ENCODE measurements around the gene DLL1. TPM values are rescaled to one million over a fixed set of nuclear protein-coding genes. Genes with fewer than 3 reads are reported as not detected.

DLL1 gene
- total and polyA plus RNA-seq, 4 experiments from 2014 or later = 0.07 to 3.4 (median 1.7) TPM; not detected in 1

DNA sequence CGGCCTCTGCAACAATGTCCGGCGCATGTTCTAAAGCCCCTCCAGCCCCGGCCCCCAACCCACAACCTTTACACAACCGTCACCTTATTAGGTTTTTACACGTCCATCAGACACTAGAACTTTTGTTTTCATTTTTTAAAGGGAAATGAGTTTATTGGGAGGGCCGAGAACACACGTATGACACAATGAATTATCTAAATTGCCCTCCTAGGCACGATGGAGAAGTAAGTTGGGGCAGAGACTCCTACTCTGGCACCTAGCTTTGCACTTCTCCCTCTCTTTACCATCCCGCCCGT, 1.2 kb upstream of the DLL1 start:
- no peaks in the 10 kb centered on the region for H3K9me3 ChIP-seq (ENCODE audit: control insufficient read depth in 1 of 2, low read length in 2 of 2)
- H3K36me3 ChIP-seq (ENCODE audit: insufficient read depth, low read length) = no peaks in the 10 kb centered on the region
- CTCF ChIA-PET (ENCODE audit: partially characterized antibody) = interaction anchor here (0.7 to 6.2 kb wide), 15 partner anchors 12 to 503 kb away, joined by 3 to 31 read pairs (median 5); no protein-coding TSS in a partner anchor
- no peak for DNase-seq
- peak overlapping the region in 5 of 7 donors; percentile 7 to 84 (median 79) for H3K27ac Mint-ChIP-seq
- H3K4me1 Mint-ChIP-seq = peaks cover 28 to 53% (median 38%) of the 10 kb centered on the region in 4 donors
- no peak overlapping the region for H3K27ac ChIP-seq (ENCODE audit: low read depth, low read length)
- peak overlapping the region; percentile 86 to 98 (median 90) for H3K4me3 Mint-ChIP-seq
- peaks cover 48% of the 10 kb centered on the region for H3K27me3 ChIP-seq (ENCODE audit: insufficient read depth, low read length)
- POLR2A ChIA-PET (ENCODE audit: partially characterized antibody) = interaction anchor here (0.9 to 5.1 kb wide), 7 partner anchors 12 to 341 kb away, joined by 3 to 47 read pairs (median 8); partner anchors contain the start of gene FAM120B
- intact Hi-C loops (cut with micrococcal nuclease) = loop anchor here (1.0 to 5.0 kb wide), 4 partner anchors 14 to 205 kb away; partner anchors contain the start of gene FAM120B
- peaks cover 0 to 7% of the 10 kb centered on the region in 2 donors for H3K36me3 Mint-ChIP-seq
- peaks cover 67% of the 10 kb centered on the region for H3K4me1 ChIP-seq (ENCODE audit: insufficient read depth, low read length)
- peak overlapping the region in 1 of 2 donors; percentile 55 for H3K4me3 ChIP-seq (ENCODE audit: low read length in 2 of 2)
- H3K27me3 Mint-ChIP-seq = peaks cover 34 to 41% of the 10 kb centered on the region in 2 donors
- no peaks in the 10 kb centered on the region for H3K9me3 Mint-ChIP-seq

DNA sequence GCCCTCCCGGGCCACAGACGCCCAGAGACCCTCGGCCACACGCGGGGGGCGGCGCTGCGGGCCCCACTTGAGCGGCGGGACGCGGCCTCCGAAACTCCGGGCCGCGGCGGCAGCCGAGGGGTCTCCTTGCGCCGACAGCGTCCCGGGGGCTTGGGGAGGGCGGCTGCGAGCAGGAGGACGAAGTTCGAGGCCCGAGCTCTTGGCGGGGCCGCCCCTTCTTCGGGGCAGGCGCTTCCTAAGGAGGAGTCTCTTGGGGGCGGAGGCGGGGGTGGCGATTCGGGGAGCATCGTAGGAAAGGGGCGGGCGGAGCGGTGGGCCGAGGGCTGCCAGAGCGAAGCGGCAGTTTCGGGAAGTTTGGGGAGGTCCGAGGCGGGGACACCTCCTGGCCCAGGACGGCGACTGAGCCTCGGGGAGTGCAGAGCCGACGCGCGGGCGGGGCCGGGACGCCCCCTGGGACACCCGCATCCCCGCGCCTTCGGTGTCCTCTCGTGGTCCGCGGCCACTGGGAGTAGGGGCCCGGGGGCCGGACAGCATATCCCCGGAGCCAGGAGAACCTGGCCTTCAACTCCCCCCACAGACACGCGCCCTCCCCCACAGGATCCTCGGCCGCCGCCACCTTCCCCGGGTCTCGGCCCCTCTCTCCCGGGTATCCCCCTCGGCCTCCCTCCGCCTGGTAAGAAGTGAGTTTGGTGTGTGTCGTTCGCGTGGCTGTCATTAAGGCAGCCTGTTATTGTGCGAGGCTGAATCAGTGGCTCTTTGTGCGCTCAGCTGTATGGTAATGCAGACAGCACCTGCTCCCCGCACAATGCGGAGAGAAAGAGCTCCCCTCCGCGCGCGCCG, 613 bp upstream of the DLL1 start:
- peaks cover 28 to 53% (median 38%) of the 10 kb centered on the region in 4 donors for H3K4me1 Mint-ChIP-seq
- peak overlapping the region; percentile 88 to 98 (median 90) for H3K4me3 Mint-ChIP-seq
- POLR2A ChIA-PET (ENCODE audit: partially characterized antibody) = interaction anchor here (0.9 to 5.1 kb wide), 9 partner anchors 11 to 341 kb away, joined by 3 to 47 read pairs (median 8); partner anchors contain the start of gene FAM120B
- H3K36me3 Mint-ChIP-seq = peaks cover 0 to 7% of the 10 kb centered on the region in 2 donors
- H3K4me3 ChIP-seq (ENCODE audit: low read length in 2 of 2) = peak overlapping the region in 1 of 2 donors; percentile 55
- CTCF ChIA-PET (ENCODE audit: partially characterized antibody) = interaction anchor here (1.1 to 6.2 kb wide), 12 partner anchors 12 to 503 kb away, joined by 3 to 31 read pairs (median 5); no protein-coding TSS in a partner anchor
- no peaks in the 10 kb centered on the region for H3K36me3 ChIP-seq (ENCODE audit: insufficient read depth, low read length)
- H3K27me3 Mint-ChIP-seq = peaks cover 39 to 45% of the 10 kb centered on the region in 2 donors
- DNase-seq = peak; percentile 43 to 61 (median 43)
- H3K27ac Mint-ChIP-seq = peak overlapping the region; percentile 7 to 84 (median 75)
- no peaks in the 10 kb centered on the region for H3K9me3 ChIP-seq (ENCODE audit: control insufficient read depth in 1 of 2, low read length in 2 of 2)
- peaks cover 51% of the 10 kb centered on the region for H3K27me3 ChIP-seq (ENCODE audit: insufficient read depth, low read length)
- H3K4me1 ChIP-seq (ENCODE audit: insufficient read depth, low read length) = peaks cover 61% of the 10 kb centered on the region
- H3K27ac ChIP-seq (ENCODE audit: low read depth, low read length) = no peak overlapping the region
- H3K9me3 Mint-ChIP-seq = no peaks in the 10 kb centered on the region
- intact Hi-C loops (cut with micrococcal nuclease) = loop anchor here (1.0 to 5.0 kb wide), 4 partner anchors 15 to 204 kb away; partner anchors contain the start of gene FAM120B

DNA sequence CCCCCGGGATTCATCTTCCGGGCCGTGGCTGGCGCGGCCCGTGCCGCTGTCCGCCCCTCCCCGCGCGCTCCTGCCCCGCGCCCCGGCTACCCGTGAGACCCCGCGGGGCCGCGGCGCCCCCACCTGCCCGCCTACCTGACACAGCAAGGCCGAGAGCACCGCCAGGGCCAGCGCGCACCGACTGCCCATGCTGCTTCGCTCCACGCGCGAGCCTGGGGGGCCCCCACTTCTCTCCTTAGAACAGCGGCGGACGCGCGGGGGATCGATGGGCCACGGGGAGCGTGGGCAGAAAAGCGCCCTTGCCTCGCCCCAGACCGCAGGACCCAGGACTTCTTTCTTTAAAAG, 955 bp downstream of the DLL1 start:
- Histone ChIP-seq H3K27ac (ENCODE audit: low read depth, low read length) (no peak overlapping the region), H3K27me3 (ENCODE audit: insufficient read depth, low read length) (peaks cover 45% of the 10 kb centered on the region), H3K36me3 (ENCODE audit: insufficient read depth, low read length) (no peaks in the 10 kb centered on the region), H3K4me1 (ENCODE audit: insufficient read depth, low read length) (peaks cover 50% of the 10 kb centered on the region), H3K4me3 (ENCODE audit: low read length in 2 of 2) (peak overlapping the region; percentile 36 to 50), H3K9me3 (ENCODE audit: control insufficient read depth in 1 of 2, low read length in 2 of 2) (no peaks in the 10 kb centered on the region)
- H3K4me3 Mint-ChIP-seq = peak overlapping the region; percentile 88 to 94 (median 90)
- peaks cover 41 to 47% of the 10 kb centered on the region in 2 donors for H3K27me3 Mint-ChIP-seq
- peaks cover 24 to 45% (median 34%) of the 10 kb centered on the region in 4 donors for H3K4me1 Mint-ChIP-seq
- CTCF ChIA-PET (ENCODE audit: partially characterized antibody) = interaction anchor here (0.9 to 6.2 kb wide), 6 partner anchors 10 to 458 kb away, joined by 3 to 31 read pairs (median 4); no protein-coding TSS in a partner anchor
- intact Hi-C loops (cut with micrococcal nuclease) = loop anchor here (5.0 kb wide), 2 partner anchors 143 to 203 kb away; no protein-coding TSS in a partner anchor
- POLR2A ChIA-PET (ENCODE audit: partially characterized antibody) = interaction anchor here (0.9 to 5.1 kb wide), 5 partner anchors 9 to 565 kb away, joined by 3 to 47 read pairs (median 22); partner anchors contain the start of gene FAM120B
- peaks cover 0 to 7% of the 10 kb centered on the region in 2 donors for H3K36me3 Mint-ChIP-seq
- H3K27ac Mint-ChIP-seq = peak overlapping the region in 2 of 7 donors; percentile 63 to 72
- DNase-seq = no peak
- H3K9me3 Mint-ChIP-seq = no peaks in the 10 kb centered on the region

DNA sequence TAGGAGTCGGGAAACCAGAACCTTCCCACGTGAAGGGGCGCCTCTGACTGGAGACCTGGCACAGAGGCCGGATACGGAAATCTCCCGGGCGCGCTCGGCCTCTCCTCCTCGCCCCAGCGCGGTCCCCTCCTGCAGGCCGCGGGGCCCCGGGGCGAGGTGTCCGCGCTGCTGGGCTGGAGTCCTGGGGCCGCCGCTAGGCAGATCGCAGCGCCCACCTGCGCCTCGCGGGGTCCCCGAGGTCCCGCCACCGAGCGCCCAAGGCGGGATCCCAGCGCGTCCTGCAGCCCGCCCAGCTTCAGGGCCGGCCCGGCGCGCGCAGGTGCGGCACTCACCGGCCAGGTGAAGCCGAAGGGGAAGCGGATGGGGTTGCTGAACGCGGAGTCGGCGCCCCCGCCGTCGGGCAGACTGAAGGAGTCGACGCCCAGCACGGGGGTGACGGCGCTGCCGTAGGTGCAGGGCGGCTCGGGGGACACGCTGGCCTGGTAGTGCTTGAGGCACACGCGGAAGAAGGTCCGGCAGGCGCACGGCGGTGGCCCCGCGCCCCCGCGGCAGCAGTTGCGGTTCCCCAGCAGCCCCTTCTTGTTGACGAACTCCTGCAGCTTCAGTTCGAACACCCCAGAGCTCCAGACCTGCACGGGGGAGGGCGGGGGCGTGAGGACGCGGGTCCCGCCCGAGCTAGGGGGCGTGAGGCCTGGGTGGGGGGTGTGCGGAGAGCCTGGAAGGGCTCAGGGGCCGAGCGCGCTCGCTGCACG, 1.5 kb downstream of the DLL1 start:
- Histone ChIP-seq H3K36me3 (ENCODE audit: insufficient read depth, low read length) (no peaks in the 10 kb centered on the region), H3K9me3 (ENCODE audit: control insufficient read depth in 1 of 2, low read length in 2 of 2) (no peaks in the 10 kb centered on the region), H3K4me1 (ENCODE audit: insufficient read depth, low read length) (peaks cover 44% of the 10 kb centered on the region), H3K27ac (ENCODE audit: low read depth, low read length) (no peak overlapping the region), H3K4me3 (ENCODE audit: low read length in 2 of 2) (peak overlapping the region; percentile 5 to 50), H3K27me3 (ENCODE audit: insufficient read depth, low read length) (peaks cover 39% of the 10 kb centered on the region)
- Mint-ChIP-seq H3K4me3 (peak overlapping the region; percentile 82 to 94 (median 90)), H3K36me3 (peaks cover 0 to 7% of the 10 kb centered on the region in 2 donors), H3K9me3 (no peaks in the 10 kb centered on the region), H3K4me1 (peaks cover 22 to 39% (median 31%) of the 10 kb centered on the region in 4 donors), H3K27me3 (peaks cover 36 to 42% of the 10 kb centered on the region in 2 donors), H3K27ac (peak overlapping the region in 6 of 7 donors; percentile 38 to 83 (median 61))
- POLR2A ChIA-PET (ENCODE audit: partially characterized antibody) = interaction anchor here (0.7 to 5.1 kb wide), 6 partner anchors 9 to 201 kb away, joined by 3 to 47 read pairs (median 13); partner anchors contain the start of gene FAM120B
- intact Hi-C loops (cut with micrococcal nuclease) = no loop called here
- CTCF ChIA-PET (ENCODE audit: partially characterized antibody) = interaction anchor here (0.6 to 1.8 kb wide), 4 partner anchors 9 to 499 kb away, joined by 3 to 5 read pairs (median 3); no protein-coding TSS in a partner anchor
- peak in 3 of 5 donors; percentile 37 to 39 (median 37) for DNase-seq

DNA sequence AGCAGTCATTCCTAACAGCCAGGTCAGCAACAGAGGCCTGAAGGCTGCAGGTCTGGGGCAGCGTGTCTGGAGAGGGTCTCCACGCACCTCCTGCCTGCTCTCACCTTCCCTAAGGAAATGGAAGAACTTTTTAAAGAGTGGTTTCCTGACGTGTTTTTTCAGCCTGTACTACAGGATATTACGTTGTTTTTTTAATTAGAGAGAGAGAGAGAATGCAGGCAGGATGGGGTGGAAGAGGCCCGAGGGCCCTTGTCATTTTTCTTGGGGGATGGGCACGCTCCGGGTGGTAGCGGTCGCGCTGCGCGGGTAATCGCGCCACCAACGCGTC, 2.1 kb downstream of the DLL1 start:
- Histone ChIP-seq H3K36me3 (ENCODE audit: insufficient read depth, low read length) (no peaks in the 10 kb centered on the region), H3K4me3 (ENCODE audit: low read length in 2 of 2) (peak overlapping the region; percentile 5 to 50), H3K27ac (ENCODE audit: low read depth, low read length) (no peak overlapping the region), H3K9me3 (ENCODE audit: control insufficient read depth in 1 of 2, low read length in 2 of 2) (no peaks in the 10 kb centered on the region), H3K4me1 (ENCODE audit: insufficient read depth, low read length) (peaks cover 39% of the 10 kb centered on the region), H3K27me3 (ENCODE audit: insufficient read depth, low read length) (peaks cover 35% of the 10 kb centered on the region)
- peak in 2 of 5 donors; percentile 24 to 28 for DNase-seq
- peaks cover 22 to 34% (median 28%) of the 10 kb centered on the region in 4 donors for H3K4me1 Mint-ChIP-seq
- peaks cover 31 to 36% of the 10 kb centered on the region in 2 donors for H3K27me3 Mint-ChIP-seq
- ChIA-PET CTCF (ENCODE audit: partially characterized antibody) (interaction anchor here (0.6 to 1.8 kb wide), 2 partner anchors 9 to 498 kb away, joined by 3 to 5 read pairs; no protein-coding TSS in a partner anchor), POLR2A (ENCODE audit: partially characterized antibody) (interaction anchor here (0.7 to 5.1 kb wide), 4 partner anchors 8 to 201 kb away, joined by 3 to 47 read pairs (median 13); no protein-coding TSS in a partner anchor)
- peak overlapping the region in 6 of 7 donors; percentile 38 to 83 (median 61) for H3K27ac Mint-ChIP-seq
- peaks cover 0 to 7% of the 10 kb centered on the region in 2 donors for H3K36me3 Mint-ChIP-seq
- no peaks in the 10 kb centered on the region for H3K9me3 Mint-ChIP-seq
- H3K4me3 Mint-ChIP-seq = peak overlapping the region; percentile 82 to 94 (median 90)
- intact Hi-C loops (cut with micrococcal nuclease) = no loop called here

DNA sequence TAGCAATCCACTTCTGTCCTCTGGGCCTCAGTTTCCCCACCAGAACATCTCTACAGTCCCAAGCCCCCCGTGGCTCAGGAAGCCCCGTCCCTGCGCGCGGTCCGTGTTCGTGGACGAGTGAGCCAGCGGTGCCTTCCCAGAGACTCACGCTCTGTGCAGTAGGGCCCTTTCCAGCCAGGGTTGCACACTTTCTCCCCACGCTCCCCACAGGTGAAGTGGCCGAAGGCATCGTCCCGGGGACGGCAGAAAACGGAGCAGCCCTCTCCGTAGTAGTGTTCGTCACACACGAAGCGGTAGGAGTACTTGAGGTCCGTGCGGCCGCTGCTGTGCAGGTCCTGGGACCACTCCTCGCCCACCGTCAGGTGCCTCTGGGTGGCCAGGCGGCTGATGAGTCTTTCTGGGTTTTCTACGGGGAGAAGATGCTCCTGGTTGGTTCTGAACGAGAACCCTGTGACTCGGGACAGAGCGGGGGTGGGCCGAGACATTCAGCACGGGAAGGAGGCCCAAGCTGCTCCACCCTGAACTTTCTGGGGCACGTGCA, 2.7 kb downstream of the DLL1 start:
- Histone ChIP-seq H3K27ac (ENCODE audit: low read depth, low read length) (no peak overlapping the region), H3K4me1 (ENCODE audit: insufficient read depth, low read length) (peaks cover 33% of the 10 kb centered on the region), H3K27me3 (ENCODE audit: insufficient read depth, low read length) (peaks cover 31% of the 10 kb centered on the region), H3K36me3 (ENCODE audit: insufficient read depth, low read length) (no peaks in the 10 kb centered on the region), H3K4me3 (ENCODE audit: low read length in 2 of 2) (peak overlapping the region in 1 of 2 donors; percentile 5), H3K9me3 (ENCODE audit: control insufficient read depth in 1 of 2, low read length in 2 of 2) (no peaks in the 10 kb centered on the region)
- peaks cover 0 to 7% of the 10 kb centered on the region in 2 donors for H3K36me3 Mint-ChIP-seq
- CTCF ChIA-PET (ENCODE audit: partially characterized antibody) = interaction anchor here (1.4 to 2.0 kb wide), 2 partner anchors 338 to 457 kb away, joined by 4 read pairs; no protein-coding TSS in a partner anchor
- intact Hi-C loops (cut with micrococcal nuclease) = no loop called here
- H3K4me1 Mint-ChIP-seq = peaks cover 20 to 27% (median 24%) of the 10 kb centered on the region in 4 donors
- POLR2A ChIA-PET (ENCODE audit: partially characterized antibody) = interaction anchor here (1.4 to 5.1 kb wide), 3 partner anchors 7 to 19 kb away, joined by 4 to 47 read pairs (median 23); no protein-coding TSS in a partner anchor
- peak overlapping the region; percentile 82 to 94 (median 90) for H3K4me3 Mint-ChIP-seq
- peak overlapping the region in 3 of 7 donors; percentile 77 to 94 (median 83) for H3K27ac Mint-ChIP-seq
- peak in 1 of 5 donors; percentile 11 for DNase-seq
- H3K9me3 Mint-ChIP-seq = no peaks in the 10 kb centered on the region
- H3K27me3 Mint-ChIP-seq = peaks cover 26 to 31% of the 10 kb centered on the region in 2 donors

Measured in CD4-positive, alpha-beta memory T cell (primary cell).